B cell (primary cell): ENCODE data around the gene TWIST1. TPM values are rescaled to one million over a fixed set of nuclear protein-coding genes. Genes with fewer than 3 reads are reported as not detected.

Source experiments
- ATAC-seq: fragments of 200-7000 bp; cut with Tn5 transposase; one replicate; pipeline ENCODE4 v1.10.0; 2021; ENCODE audit warnings: low read depth, mild to moderate bottlenecking, moderate number of reproducible peaks, moderate library complexity
- CTCF ChIA-PET: fragments of 350-600 bp; sonication (Branson Sonifier 250); formaldehyde crosslinking; loops from one replicate; lab custom pipeline; 2021; ENCODE audit warnings: antibody characterized with exemption, inconsistent platforms; lab: Charles Lee
- POLR2A ChIA-PET: fragments of 350-600 bp; sonication (Branson Sonifier 250); formaldehyde crosslinking; loops from one replicate; lab custom pipeline; 2021; ENCODE audit warnings: antibody characterized with exemption; lab: Charles Lee
- DNase-seq: peaks from one replicate; pipeline ENCODE4 v3.0.0; 2013
- H2AFZ ChIP-seq: 2 replicates; pipeline ENCODE4 v1.6.1; 2012; ENCODE audit warnings: mild to moderate bottlenecking, low read depth, low read length; ENCODE audit not compliant: insufficient read depth, poor library complexity, severe bottlenecking
- H3K27ac ChIP-seq, 2 donors: 1 replicate in 1 of 2; 2 replicates in 1 of 2; pipeline ENCODE4 v1.5.1; 2012 to 2013; ENCODE audit warnings: low read length in 2 of 2, mild to moderate bottlenecking in 2 of 2, moderate library complexity in 1 of 2
- H3K27me3 ChIP-seq, 4 experiments: fragments of 200-600 bp in 1 of 4; sonication (generic) in 1 of 4; replicated peaks in 1 of 4; 1 replicate in 2 of 4; 2 replicates in 2 of 4; pipeline versions ENCODE4 v1.6.1 to v1.7.0; 2013 to 2016; ENCODE audit warnings: low read length in 3 of 4, mild to moderate bottlenecking in 2 of 4, mixed read lengths in 1 of 4, moderate library complexity in 1 of 4; ENCODE audit not compliant: insufficient read depth in 4 of 4, control insufficient read depth in 3 of 4; ENCODE audit errors: control extremely low read depth in 1 of 4
- H3K36me3 ChIP-seq, 2 experiments: replicated peaks in 1 of 2; 1 replicate in 1 of 2; 2 replicates in 1 of 2; pipeline versions ENCODE4 v1.6.1 to v1.7.1; 2013; ENCODE audit warnings: low read length in 1 of 2; ENCODE audit not compliant: insufficient read depth in 2 of 2, control insufficient read depth in 1 of 2; ENCODE audit errors: control extremely low read depth in 1 of 2, extremely low read depth in 1 of 2
- H3K4me1 ChIP-seq, 2 donors: fragments of 200-600 bp in 1 of 2; sonication (generic) in 1 of 2; 1 replicate in 1 of 2; 2 replicates in 1 of 2; pipeline versions ENCODE4 v1.5.1 to v1.6.1; 2013 to 2017; ENCODE audit warnings: low read length in 2 of 2; ENCODE audit not compliant: control insufficient read depth in 2 of 2, insufficient read depth in 2 of 2
- H3K4me2 ChIP-seq: replicated peaks from 2 replicates; pipeline ENCODE3; 2012; ENCODE audit warnings: mild to moderate bottlenecking, low read depth, low read length; ENCODE audit not compliant: poor library complexity, severe bottlenecking
- H3K4me3 ChIP-seq, 5 experiments: fragments of 200-600 bp in 1 of 5; sonication (generic) in 1 of 5; 1 replicate in 3 of 5; 2 replicates in 2 of 5; pipeline versions ENCODE4 v1.5.1 to v1.7.0; 2011 to 2016; ENCODE audit warnings: low read length in 4 of 5, mild to moderate bottlenecking in 4 of 5, low read depth in 2 of 5, control low read depth in 1 of 5, moderate library complexity in 1 of 5; ENCODE audit not compliant: insufficient read depth in 1 of 5; ENCODE audit errors: control extremely low read depth in 1 of 5, extremely low read depth in 1 of 5
- H3K79me2 ChIP-seq: fragments of 200-600 bp; sonication (generic); one replicate; pipeline ENCODE4 v1.6.0; 2016; ENCODE audit warnings: low read length; ENCODE audit not compliant: control insufficient read depth, insufficient read depth
- H3K9ac ChIP-seq: fragments of 200-600 bp; sonication (generic); 2 replicates; pipeline ENCODE4 v1.6.1; 2017; ENCODE audit warnings: mild to moderate bottlenecking, low read length, moderate library complexity
- H3K9me3 ChIP-seq, 3 donors: one replicate each; pipeline versions ENCODE4 v1.6.1 to v1.7.1; 2013; ENCODE audit warnings: low read length in 2 of 3; ENCODE audit not compliant: control insufficient read depth in 2 of 3, insufficient read depth in 1 of 3; ENCODE audit errors: control extremely low read depth in 1 of 3
- H4K20me1 ChIP-seq: 2 replicates; pipeline ENCODE4 v1.6.0; 2012; ENCODE audit warnings: mild to moderate bottlenecking, low read length; ENCODE audit not compliant: insufficient read depth, control insufficient read depth, poor library complexity, severe bottlenecking
- H3K27ac Mint-ChIP-seq: one replicate; pipeline ENCODE4 v1.8.0; 2021; ENCODE audit warnings: mixed read lengths
- H3K27me3 Mint-ChIP-seq: one replicate; pipeline ENCODE4 v1.8.0; 2021; ENCODE audit warnings: mixed read lengths
- H3K4me1 Mint-ChIP-seq: one replicate; pipeline ENCODE4 v1.8.0; 2021; ENCODE audit warnings: mixed read lengths
- H3K4me3 Mint-ChIP-seq: one replicate; pipeline ENCODE4 v1.8.0; 2021; ENCODE audit warnings: mixed read lengths
- H3K9me3 Mint-ChIP-seq: one replicate; pipeline ENCODE4 v1.8.0; 2022; ENCODE audit warnings: mixed read lengths; ENCODE audit not compliant: insufficient read depth
- EZH2 ChIP-seq: IDR thresholded peaks from 2 replicates; pipeline ENCODE4 v1.6.1; 2012; ENCODE audit warnings: borderline replicate concordance, low read depth, mild to moderate bottlenecking, moderate library complexity, low read length; ENCODE audit not compliant: insufficient read depth, poor library complexity, severe bottlenecking
- WGBS: methylation state at CpG from one replicate; pipeline ENCODE4 v1.1.5; 2013; ENCODE audit warnings: missing lambda C conversion rate; ENCODE audit not compliant: insufficient coverage; 5-methylcytosine and 5-hydroxymethylcytosine counted together
- intact Hi-C: fragments of 100-400 bp; cut with micrococcal nuclease; formaldehyde crosslinking; loops from one replicate; pipeline ENCODE4 v1.10.0; 2022
- polyA plus RNA-seq: library from polyadenylated mRNA; depleted of rRNA; stranded (reverse); fragments of >200 nt; gene quantifications from 2 replicates; pipeline ENCODE4 v1.2.3, GENCODE V29; 2012
- total RNA-seq, 2 donors: library from RNA; stranded (reverse); fragments of 120-200 nt in 1 of 2; gene quantifications; 1 replicate in 1 of 2; 2 replicates in 1 of 2; pipeline versions ENCODE4 v1.2.3 to v1.2.4, GENCODE V29; 2013 to 2022
- TF ChIP-seq, protein P1 (sequence below): fragments of 200-600 bp; IDR thresholded peaks from one replicate; pipeline ENCODE4 v1.8.0; 2022; ENCODE audit warnings: antibody characterized with exemption, mild to moderate bottlenecking

The TWIST1 gene
- total and polyA plus RNA-seq, 2 donors (not counting 1 experiment from before 2014, with no cell fraction given): not detected

- no peaks in the 10 kb centered on the region for H3K36me3 ChIP-seq
- ATAC-seq (no peak), DNase-seq (no peak)
- H3K79me2 ChIP-seq: no peaks in the 10 kb centered on the region
- peaks cover 22 to 33% of the 10 kb centered on the region in 2 donors for H3K4me1 ChIP-seq
- Mint-ChIP-seq H3K9me3 (no peaks in the 10 kb centered on the region), H3K27ac (no peak overlapping the region), H3K4me1 (peaks cover 26% of the 10 kb centered on the region), H3K4me3 (no peak overlapping the region), H3K27me3 (peaks cover 77% of the 10 kb centered on the region)
- CTCF ChIA-PET: no interaction called here
- intact Hi-C loops: no loop called here
- H3K9me3 ChIP-seq: peaks cover 0 to 22% (median 0%) of the 10 kb centered on the region in 3 donors
- H3K9ac ChIP-seq: no peak overlapping the region
- H3K27ac ChIP-seq: no peak overlapping the region
- TF ChIP-seq, protein P1, sequence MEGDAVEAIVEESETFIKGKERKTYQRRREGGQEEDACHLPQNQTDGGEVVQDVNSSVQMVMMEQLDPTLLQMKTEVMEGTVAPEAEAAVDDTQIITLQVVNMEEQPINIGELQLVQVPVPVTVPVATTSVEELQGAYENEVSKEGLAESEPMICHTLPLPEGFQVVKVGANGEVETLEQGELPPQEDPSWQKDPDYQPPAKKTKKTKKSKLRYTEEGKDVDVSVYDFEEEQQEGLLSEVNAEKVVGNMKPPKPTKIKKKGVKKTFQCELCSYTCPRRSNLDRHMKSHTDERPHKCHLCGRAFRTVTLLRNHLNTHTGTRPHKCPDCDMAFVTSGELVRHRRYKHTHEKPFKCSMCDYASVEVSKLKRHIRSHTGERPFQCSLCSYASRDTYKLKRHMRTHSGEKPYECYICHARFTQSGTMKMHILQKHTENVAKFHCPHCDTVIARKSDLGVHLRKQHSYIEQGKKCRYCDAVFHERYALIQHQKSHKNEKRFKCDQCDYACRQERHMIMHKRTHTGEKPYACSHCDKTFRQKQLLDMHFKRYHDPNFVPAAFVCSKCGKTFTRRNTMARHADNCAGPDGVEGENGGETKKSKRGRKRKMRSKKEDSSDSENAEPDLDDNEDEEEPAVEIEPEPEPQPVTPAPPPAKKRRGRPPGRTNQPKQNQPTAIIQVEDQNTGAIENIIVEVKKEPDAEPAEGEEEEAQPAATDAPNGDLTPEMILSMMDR: no peak
- no peak for TF ChIP-seq EZH2
- H4K20me1 ChIP-seq: no peaks in the 10 kb centered on the region
- H3K4me2 ChIP-seq: no peak overlapping the region
- no peak overlapping the region for H3K4me3 ChIP-seq
- H3K27me3 ChIP-seq: peaks cover 0 to 64% (median 52%) of the 10 kb centered on the region in 4 experiments
- no CpG with 5 or more reads among the region's 4 CpGs for WGBS
- H2AFZ ChIP-seq: no peak overlapping the region
- POLR2A ChIA-PET: no interaction called here
Measured at GRCh38 chr7:19104811-19105210, 12.6 kb downstream of the TWIST1 start.

DNA sequence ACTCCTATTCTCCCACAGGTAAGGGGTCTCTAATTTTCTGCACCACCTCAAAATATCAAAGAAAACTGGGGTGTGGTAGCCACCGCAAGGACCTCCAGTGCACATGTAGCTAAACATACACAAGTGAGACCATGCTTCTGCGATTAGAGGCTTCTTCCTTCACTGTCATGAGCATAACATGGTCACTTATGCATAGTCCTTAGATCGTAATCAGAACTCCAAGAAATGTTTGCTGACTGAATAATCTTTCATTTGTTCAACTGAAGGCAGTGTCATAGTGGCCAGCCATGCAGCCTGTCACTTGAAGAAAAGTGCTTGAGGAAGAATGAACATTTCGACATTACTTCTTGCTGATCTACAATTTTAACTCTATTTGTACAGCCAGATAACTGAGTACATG lies 14.6 kb downstream of the TWIST1 start:
- Histone ChIP-seq H4K20me1 (no peaks in the 10 kb centered on the region), H3K27ac (no peak overlapping the region), H3K4me2 (no peak overlapping the region), H3K79me2 (no peaks in the 10 kb centered on the region), H3K36me3 (no peaks in the 10 kb centered on the region), H3K9me3 (peaks cover 0 to 16% (median 0%) of the 10 kb centered on the region in 3 donors), H3K27me3 (peaks cover 0 to 52% (median 34%) of the 10 kb centered on the region in 4 experiments), H2AFZ (no peak overlapping the region), H3K4me1 (peaks cover 19 to 23% of the 10 kb centered on the region in 2 donors), H3K9ac (no peak overlapping the region), H3K4me3 (no peak overlapping the region)
- H3K9me3 Mint-ChIP-seq: no peaks in the 10 kb centered on the region
- 84% methylated on average over 2 of the region's 4 CpGs for WGBS
- peaks cover 62% of the 10 kb centered on the region for H3K27me3 Mint-ChIP-seq
- DNase-seq (no peak), ATAC-seq (no peak)
- H3K27ac Mint-ChIP-seq: no peak overlapping the region
- intact Hi-C loops: no loop called here
- CTCF ChIA-PET: no interaction called here
- no peak overlapping the region for H3K4me3 Mint-ChIP-seq
- TF ChIP-seq EZH2: no peak
- TF ChIP-seq, protein P1: no peak
- peaks cover 23% of the 10 kb centered on the region for H3K4me1 Mint-ChIP-seq
- POLR2A ChIA-PET: no interaction called here
